ENCODE results near the gene OGDH.
"Not testable (repeated sequence)": the region's sequence is repeated elsewhere in the genome, so short reads cannot be mapped to it uniquely, and the experiment has no call there.

DNA sequence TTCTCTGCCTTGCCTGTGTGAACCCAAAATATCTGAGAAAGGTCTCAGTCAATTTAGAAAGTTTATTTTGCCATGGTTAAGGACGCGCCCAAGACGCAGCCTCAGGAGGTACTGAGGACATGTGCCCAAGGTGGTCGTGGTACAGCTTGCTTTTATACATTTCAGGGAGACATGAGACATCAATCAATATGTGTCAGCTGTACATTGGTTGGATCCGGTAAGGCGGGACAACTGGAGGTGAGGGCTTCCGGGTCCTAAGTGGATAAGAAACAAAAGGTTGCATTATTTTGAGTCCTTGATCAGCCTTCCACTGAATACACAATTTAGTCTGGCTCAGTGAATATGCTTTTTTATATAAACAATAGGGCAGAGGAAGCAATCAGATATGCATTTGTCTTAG is 119.8 kb downstream of the OGDH start:
- not testable (repeated sequence) for TF ChIP-seq SMC3 (IDR thresholded peaks at IDR 0.05; ENCODE audit: low read depth, low read length)
- TF ChIP-seq, protein P1, sequence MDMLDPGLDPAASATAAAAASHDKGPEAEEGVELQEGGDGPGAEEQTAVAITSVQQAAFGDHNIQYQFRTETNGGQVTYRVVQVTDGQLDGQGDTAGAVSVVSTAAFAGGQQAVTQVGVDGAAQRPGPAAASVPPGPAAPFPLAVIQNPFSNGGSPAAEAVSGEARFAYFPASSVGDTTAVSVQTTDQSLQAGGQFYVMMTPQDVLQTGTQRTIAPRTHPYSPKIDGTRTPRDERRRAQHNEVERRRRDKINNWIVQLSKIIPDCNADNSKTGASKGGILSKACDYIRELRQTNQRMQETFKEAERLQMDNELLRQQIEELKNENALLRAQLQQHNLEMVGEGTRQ (IDR thresholded peaks at IDR 0.05; ENCODE audit: low read depth, low read length), result not testable (repeated sequence)

Data from IMR-90 (cell line).